HG03097 (cell line): Measurements from ENCODE around the gene WSCD2.

Source experiments
- ATAC-seq: cut with Tn5 transposase; IDR thresholded peaks from one replicate; pipeline ENCODE4 v1.9.1; 2021; ENCODE audit not compliant: unreplicated experiment, low FRiP score

The WSCD2 gene

GRCh38 chr12:108129017-108129812 is at the start of gene WSCD2:
Gene WSCD2, plus strand, starts transcription at chr12:108129288. Its CDS starts 66,545 bp downstream, at chr12:108195833.
- ATAC-seq = no peak

- no peak for ATAC-seq
These were observed 49.4 kb upstream of the WSCD2 start for GRCh38 chr12:108079721-108080120.

- ATAC-seq = no peak
These were observed 48.7 kb upstream of the WSCD2 start for GRCh38 chr12:108080363-108080762.

GRCh38 chr12:108082485-108082884 is 46.6 kb upstream of the WSCD2 start:
- no peak for ATAC-seq

- ATAC-seq = no peak
These were observed 41.2 kb upstream of the WSCD2 start for GRCh38 chr12:108087900-108088299.

- no peak for ATAC-seq
These were observed 38.8 kb upstream of the WSCD2 start for GRCh38 chr12:108090107-108090899.

GRCh38 chr12:108090932-108091678 is 38.0 kb upstream of the WSCD2 start:
- no peak for ATAC-seq

GRCh38 chr12:108091679-108092051 is 37.4 kb upstream of the WSCD2 start:
- no peak for ATAC-seq

- ATAC-seq = no peak
These were observed 35.9 kb upstream of the WSCD2 start for GRCh38 chr12:108093209-108093608.

GRCh38 chr12:108094056-108094649 is 34.9 kb upstream of the WSCD2 start:
- no peak for ATAC-seq

GRCh38 chr12:108097160-108097911 is 31.8 kb upstream of the WSCD2 start:
- ATAC-seq = no peak

GRCh38 chr12:108098374-108098773 is 30.7 kb upstream of the WSCD2 start:
- ATAC-seq = no peak

- ATAC-seq = no peak
These were observed 30.0 kb upstream of the WSCD2 start for GRCh38 chr12:108099073-108099472.

- no peak for ATAC-seq
These were observed 29.2 kb upstream of the WSCD2 start for GRCh38 chr12:108099778-108100489.

- no peak for ATAC-seq
These were observed 27.4 kb upstream of the WSCD2 start for GRCh38 chr12:108101605-108102175.

GRCh38 chr12:108102363-108102762 is 26.7 kb upstream of the WSCD2 start:
- ATAC-seq = no peak

GRCh38 chr12:108103087-108103486 is 26.0 kb upstream of the WSCD2 start:
- ATAC-seq = no peak

GRCh38 chr12:108103517-108103916 is 25.6 kb upstream of the WSCD2 start:
- no peak for ATAC-seq

- no peak for ATAC-seq
These were observed 24.4 kb upstream of the WSCD2 start for GRCh38 chr12:108104657-108105056.
